NCI-H2196 treated with DMSO at 0.1 percent for 48 hours (cell line): Measurements from ENCODE around the gene TPSD1.
"Not testable (repeated sequence)": the region's sequence is repeated elsewhere in the genome, so short reads cannot be mapped to it uniquely, and the experiment has no call there.

Experiments used
- DNase-seq: peaks from one replicate; lab custom pipeline; 2025; ENCODE audit not compliant: unreplicated experiment; lab: John Stamatoyannopoulos, UW

Gene TPSD1

DNA sequence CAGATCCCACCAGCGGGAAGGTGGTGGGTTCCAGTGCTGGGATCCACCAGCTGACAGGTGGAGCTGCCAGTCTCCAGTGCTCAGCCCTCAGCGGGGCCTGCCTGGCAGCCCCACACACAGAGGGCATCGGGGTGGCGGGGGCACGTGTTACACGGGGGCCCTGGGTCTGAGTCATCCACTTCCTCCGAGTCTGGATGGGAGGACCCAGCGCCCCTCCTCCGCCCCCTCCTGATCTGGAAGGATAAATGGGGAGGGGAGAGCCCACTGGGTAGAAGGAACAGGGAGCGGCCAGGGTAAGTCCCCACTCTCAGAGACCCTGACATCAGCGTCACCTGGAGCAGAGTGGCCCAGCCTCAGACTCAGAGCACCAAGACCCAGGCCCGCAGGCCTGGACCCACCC lies 15.4 kb upstream of the TPSD1 start, which contains the start of gene TPSAB1:
Gene TPSAB1, plus strand, starts transcription at position 270 of the 400 bp plus-strand sequence. CDS start 234 bp downstream, outside the sequence.
- not testable (repeated sequence) for DNase-seq

DNA sequence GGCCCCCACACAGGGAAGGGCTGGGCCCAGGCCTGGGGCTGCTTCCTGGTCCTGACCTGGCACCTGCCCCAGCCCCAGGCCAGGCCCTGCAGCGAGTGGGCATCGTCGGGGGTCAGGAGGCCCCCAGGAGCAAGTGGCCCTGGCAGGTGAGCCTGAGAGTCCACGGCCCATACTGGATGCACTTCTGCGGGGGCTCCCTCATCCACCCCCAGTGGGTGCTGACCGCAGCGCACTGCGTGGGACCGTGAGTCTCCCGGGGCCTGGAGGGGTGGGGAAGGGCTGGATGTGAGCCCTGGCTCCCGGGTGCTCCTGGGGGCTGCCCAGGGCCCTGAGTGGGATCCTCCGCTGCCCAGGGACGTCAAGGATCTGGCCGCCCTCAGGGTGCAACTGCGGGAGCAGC lies 14.8 kb upstream of the TPSD1 start:
- not testable (repeated sequence) for DNase-seq

DNA sequence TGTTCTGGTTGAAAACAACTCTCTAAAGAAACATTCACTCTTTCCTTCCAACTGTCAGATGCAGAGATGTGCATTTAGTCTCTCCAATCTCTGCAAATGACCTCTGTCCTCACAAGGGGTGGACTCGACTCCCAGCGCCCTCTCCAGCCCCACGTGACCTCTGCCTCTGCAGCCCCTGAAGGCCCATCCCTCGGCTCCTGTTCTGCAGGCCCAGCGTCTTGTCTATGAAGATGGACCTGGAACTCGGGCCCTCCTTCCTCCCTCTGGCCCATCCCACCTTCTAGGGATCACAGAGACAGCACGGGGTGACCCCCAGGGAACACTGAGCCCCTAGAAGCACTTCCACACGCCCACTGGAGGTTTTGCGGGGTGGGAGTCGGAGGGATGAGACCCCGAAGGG lies 12.5 kb upstream of the TPSD1 start:
- not testable (repeated sequence) for DNase-seq

DNA sequence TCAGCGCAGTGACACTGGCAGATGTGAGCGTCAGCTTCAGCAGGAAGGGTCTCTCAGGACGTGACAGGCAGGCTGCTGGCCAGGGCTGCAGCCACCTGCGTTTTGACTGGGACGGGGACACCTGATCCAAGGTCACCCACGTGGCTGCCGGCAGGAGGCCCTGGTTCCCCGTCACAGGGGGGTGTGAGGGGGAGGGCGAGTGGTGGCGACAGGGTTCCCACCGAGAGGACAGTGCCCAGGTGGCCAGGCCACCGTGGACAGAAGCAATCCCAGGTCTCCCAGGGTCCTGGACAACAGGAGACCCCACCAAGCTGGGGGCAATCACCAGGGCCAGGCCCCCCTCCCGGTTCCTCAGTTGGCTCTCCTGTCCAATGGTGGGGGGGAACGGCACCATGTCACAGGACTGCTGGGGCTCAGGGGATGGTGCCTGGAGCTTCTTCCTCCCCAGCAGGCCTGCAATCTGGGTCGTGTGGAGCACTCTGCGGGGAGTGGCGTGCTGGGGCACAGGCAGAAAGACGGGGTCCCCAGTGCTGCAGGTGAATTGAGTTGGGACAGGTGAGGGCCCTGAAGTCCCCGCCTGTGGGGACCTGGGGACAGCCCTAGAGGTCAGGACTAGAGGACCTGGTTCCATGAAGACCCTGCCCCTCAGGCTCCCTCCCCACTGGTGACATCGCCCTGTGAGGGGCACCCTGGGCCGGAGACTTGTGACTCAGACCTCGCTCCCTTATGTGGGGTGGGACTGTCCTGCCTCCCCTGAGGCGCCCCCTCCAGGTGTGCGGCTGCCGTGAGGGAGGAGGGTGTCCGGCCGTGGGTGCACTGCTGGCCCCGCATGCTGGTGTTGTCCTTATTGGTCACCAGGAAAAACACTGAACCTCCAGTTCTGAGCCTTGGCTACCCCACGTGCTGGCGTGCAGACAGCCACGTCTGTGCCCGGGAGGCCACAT lies 11.7 kb upstream of the TPSD1 start:
- not testable (repeated sequence) for DNase-seq

DNA sequence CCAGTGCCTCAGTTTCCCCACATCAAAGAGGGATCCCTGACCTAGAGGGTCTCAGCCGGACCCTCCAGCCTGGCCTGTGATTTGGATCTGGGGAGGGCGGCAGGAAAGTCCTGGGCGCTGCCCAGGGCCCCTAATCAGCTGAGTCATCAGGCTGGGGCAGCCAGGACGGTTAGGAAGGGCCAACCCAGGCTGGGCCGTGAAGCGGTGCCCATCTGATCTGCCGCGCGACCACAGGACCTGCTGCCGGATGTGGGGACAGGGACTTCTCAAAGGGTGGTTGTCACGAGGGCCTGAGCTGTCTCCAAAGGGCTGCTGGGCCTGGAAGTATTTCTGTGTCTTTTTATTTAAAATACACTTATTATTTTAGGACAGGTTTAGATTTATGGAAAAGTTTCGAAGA lies 11.0 kb upstream of the TPSD1 start:
- no peak for DNase-seq

DNA sequence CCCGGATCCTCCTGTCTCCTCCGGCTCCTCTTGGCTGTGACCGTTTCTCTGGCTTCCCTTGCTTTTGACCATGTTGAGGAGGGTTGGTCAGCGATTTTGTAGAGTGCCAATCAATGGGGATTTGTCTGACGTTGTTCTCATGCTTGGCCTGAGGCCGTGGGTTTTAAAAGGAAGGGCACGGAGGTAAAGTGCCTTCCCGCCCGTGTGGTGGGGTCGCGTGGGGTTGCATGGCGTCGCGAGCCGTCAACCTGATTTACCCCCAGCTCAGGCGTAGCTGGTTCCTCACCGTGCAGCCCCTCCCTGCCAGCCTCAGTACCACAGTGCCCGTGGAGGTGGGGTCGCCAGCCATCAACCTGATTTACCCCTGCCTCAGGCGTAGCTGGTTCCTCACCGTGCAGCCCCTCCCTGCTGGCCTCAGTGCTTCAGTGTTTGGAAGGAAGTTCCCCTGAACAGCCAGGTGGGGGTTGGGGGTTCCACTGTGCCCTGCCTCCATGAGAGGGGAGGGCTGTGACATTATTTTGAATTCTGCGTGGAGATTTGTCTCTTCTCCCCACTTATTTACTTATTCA lies 10.3 kb upstream of the TPSD1 start:
- DNase-seq: no peak

DNA sequence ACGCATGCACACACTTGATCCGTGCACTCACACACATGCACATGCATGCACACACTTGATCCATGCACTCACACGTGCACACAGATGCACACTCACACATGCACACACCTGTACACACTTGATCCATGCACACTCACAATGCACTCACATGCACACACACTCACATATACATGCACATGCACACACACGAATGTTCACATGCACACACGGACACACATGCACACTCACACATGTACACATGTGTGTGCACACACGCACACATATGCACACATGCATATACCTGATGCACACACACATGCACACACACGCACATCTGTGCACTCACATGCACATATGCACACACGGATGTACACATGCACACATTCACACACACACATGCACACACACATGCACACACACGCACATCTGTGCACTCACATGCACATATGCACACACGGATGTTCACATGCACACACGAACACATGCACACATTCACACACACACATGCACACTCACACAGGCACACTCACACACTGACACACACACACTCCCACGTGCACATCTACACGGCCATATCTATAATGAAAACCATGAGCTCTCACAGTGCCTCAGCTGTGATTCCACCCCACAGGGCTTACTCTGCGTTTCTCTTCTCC lies 7.8 kb upstream of the TPSD1 start:
- DNase-seq: not testable (repeated sequence)

DNA sequence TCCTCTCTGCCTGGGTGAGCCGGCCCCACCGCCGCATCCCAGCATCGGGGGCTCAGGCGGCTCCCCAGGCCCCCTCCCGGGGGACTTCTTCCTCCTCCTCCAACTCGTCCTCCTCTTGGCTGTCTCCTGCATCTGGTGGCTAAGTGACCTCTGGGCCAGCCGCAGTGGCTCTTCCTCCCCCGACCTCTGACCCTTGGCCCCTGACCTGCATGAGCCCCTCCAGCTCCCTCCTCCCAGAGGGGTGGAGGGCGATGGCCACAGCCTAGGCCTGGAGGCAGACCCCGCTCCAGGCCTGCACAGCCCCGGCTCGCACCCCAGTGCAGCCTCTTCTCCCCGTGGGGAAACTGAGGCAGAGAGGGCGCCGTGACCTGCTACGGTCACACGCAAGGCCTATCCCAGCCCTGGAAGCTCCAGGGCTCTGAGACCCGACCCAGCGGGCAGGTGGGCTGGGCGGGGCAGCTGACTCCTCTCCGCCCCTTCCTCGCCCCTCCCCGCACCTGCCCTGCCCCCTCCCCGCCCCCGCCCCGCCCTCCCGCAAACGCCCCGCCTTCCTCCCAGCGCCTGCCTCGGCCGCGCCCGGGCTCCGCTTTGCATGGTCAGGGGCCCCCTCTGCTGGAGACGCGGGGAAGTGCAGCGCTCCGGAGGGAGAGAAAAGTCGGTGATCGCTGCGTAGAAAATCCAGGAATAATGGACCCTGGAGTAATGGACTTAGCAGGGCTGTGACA lies 6.7 kb upstream of the TPSD1 start:
- not testable (repeated sequence) for DNase-seq

DNA sequence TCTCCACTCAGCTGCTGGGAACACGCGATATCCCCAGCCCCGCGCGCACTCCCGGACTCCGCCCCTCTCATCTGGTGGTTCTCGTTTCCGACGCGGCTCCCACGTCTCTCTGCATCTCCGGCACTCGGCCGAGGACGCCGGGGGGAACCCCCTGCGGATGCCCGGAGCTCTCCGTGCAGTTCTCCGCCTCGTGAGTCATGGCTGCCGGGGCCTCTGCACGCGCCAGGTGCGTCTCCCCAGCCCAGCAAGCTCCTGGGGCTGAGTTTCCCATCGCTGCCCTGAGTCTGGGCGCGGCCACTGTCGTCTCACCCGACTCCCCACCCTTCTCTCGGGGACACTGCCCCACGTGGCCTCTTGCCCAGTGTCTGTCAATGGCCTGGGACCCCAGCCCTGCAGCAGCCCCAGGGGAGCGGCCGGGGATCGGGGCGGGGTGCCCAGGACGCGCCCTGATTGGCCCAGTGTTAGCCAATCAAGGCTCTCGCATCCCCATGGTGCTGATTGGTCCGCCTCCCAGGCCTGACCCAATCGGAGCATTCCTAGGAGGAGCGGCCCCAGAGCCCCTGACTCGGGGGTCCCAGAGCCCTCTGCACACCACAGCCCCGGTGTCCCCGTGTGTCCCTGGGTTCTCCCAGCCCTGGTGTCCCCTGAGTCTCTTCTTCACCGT lies 2.0 kb upstream of the TPSD1 start:
- DNase-seq: not testable (repeated sequence)

DNA sequence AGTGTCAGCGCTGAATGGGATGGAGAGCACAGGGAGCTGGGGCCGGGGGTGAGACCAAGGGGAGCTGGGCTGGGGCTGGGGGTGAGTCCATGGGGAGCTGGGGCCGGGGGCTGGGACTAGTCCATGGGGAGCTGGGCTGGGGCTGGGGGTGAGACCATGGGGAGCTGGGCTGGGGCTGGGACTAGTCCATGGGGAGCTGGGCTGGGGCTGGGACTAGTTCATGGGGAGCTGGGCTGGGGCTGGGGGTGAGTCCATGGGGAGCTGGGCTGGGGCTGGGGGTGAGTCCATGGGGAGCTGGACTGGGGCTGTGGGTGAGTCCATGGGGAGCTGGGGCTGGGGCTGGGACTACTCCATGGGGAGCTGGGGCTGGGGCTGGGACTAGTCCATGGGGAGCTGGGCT lies 1.0 kb upstream of the TPSD1 start:
- DNase-seq: not testable (repeated sequence)

DNA sequence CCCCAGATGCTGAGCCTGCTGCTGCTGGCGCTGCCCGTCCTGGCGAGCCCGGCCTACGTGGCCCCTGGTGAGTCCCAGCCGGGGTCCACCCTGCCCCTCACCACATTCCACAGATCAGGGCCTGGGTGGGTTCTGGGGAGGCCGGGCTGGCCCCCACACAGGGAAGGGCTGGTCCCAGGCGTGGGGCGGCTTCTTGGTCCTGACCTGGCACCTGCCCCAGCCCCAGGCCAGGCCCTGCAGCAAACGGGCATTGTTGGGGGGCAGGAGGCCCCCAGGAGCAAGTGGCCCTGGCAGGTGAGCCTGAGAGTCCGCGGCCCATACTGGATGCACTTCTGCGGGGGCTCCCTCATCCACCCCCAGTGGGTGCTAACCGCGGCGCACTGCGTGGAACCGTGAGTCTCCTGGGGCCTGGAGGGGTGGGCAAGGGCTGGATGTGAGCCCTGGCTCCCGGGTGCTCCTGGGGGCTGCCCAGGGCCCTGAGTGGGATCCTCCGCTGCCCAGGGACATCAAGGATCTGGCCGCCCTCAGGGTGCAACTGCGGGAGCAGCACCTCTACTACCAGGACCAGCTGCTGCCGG lies 516 bp downstream of the TPSD1 start:
- DNase-seq: not testable (repeated sequence)

DNA sequence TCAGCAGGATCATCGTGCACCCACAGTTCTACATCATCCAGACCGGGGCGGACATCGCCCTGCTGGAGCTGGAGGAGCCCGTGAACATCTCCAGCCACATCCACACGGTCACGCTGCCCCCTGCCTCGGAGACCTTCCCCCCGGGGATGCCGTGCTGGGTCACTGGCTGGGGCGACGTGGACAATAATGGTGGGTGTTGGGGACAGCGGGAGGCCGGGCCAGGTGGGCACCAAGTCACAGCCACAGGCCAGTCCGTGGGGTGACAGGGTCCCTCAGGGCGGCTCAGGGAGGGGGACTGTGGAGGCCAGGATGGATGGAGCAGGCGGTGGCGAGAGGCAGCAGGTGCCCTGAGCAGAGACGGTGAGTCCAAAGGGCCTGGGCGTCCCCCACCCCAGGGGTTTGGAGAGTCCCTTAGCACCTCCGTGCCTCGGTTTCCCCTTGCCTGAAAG lies 1.0 kb downstream of the TPSD1 start:
- DNase-seq: no peak

DNA sequence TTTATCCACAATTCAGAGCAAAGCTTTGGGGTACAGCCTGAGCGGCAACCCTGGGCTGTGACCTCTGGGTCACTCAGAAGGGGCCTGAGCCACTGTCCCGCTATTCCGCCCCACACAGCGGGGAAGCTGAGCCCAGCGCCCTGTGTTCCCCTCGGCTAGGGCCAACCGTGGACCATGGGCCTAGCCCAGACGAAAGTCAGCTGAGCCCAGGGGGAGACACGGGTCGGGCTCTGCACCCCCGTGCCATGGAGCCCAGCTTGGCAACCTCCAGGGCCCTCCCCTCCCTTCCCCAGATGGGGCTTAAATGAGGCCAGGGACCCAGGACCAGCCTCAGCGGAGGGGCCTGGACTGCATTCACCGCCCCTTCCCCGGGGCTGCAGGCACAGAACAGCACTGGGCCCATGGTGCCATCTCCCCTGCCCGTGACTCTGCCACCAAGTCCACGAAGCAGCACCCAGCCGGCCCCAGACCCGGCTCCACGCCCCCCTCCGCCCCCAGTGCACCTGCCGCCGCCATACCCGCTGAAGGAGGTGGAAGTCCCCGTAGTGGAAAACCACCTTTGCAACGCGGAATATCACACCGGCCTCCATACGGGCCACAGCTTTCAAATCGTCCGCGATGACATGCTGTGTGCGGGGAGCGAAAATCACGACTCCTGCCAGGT lies 1.8 kb downstream of the TPSD1 start:
- no peak for DNase-seq

DNA sequence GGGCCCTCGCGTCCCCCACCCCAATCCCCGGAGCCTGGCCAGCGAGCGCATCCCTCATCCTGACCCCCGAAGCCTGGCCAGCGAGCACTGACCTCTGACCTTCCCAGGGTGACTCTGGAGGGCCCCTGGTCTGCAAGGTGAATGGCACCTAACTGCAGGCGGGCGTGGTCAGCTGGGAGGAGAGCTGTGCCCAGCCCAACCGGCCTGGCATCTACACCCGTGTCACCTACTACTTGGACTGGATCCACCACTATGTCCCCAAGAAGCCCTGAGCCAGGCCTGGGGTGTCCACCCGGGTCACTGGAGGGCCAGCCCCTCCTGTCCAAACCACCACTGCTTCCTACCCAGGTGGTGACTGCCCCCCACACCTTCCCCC lies 2.3 kb downstream of the TPSD1 start:
- no peak for DNase-seq

DNA sequence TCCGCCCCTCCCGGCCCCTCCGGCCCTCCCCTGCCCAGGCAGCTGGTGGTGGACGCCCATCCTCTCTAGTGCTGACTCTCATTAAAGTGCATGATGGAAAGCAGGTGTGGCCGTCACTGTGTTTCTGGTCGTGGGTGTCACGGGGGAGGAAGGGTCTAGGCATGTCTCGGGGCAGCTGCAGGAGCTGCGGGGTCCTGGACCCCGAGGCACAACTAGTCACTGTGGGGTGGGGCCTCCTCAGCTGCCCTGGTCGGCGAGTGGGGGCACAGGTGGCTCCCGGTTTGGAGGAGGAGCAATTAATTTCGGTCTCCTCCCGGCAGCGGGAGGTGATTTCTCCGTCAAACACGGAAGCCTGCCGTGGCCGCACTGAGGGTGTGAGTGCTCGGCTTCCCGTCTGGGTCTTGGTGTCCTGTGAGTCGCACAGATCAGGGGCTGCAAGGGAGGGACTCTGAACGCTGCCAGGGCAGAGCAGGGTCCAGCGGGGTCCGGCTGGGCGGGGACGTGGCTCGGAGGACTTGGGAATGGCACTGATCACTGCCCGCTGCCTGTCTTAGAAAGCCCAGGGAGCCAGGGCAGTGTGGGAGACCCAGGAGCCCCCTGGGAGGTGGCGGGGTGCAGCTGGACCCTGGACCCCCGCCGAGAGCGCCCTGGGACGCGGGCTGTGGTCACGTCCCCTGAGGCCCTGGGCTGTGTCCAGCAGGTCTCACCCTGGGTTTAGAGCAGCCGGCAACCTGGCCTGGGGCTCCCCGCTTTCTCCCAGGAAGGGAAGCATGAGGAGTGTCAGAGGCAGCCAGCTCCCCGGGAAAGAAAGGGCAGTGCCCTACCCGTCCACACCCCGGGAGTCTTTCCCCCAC lies 3.3 kb downstream of the TPSD1 start:
- DNase-seq: no peak

DNA sequence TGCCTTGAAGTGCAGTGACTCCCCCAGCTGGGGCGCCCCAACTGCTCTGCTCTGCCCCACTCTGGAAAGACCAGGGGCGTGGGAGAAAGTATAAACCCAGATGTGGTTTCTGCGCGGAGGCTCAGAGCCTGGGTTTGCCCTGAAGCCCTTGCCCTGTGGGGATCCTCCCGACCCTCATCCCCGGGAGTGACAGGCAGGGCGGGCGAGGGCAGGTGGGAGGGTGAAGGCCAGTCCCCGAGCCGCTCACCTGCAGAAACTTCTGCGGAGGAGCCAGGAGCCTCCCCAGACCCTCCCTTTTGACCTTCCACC lies 3.8 kb downstream of the TPSD1 start:
- DNase-seq: no peak

DNA sequence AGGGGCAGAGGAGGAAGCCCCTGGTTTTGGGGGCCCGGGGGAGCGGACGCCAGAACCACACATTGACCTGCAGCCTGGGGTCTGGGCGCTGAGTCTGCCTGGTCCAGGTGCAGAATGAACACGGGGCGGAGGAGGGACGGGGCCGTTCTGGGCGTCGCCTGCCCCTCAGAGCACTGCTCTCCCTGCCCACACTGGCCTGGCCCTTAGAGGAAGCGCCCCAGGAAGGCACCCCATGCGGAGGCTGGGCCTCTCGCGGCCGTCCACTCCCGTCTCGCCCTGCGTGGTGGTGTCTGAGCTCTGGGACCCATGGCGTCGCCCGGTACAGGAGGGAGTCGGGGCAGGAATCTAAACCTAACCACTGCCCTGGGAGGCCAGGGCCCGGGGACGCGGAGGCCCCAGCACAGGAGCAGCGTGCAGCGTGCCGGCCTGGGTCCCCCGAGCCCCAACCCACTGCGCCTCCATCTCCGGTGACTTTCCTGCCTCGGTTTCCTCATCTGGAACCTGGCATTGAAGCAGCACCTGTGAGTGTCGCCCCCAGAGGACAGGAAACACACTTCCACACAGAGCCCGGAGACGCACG lies 4.3 kb downstream of the TPSD1 start:
- no peak for DNase-seq

DNA sequence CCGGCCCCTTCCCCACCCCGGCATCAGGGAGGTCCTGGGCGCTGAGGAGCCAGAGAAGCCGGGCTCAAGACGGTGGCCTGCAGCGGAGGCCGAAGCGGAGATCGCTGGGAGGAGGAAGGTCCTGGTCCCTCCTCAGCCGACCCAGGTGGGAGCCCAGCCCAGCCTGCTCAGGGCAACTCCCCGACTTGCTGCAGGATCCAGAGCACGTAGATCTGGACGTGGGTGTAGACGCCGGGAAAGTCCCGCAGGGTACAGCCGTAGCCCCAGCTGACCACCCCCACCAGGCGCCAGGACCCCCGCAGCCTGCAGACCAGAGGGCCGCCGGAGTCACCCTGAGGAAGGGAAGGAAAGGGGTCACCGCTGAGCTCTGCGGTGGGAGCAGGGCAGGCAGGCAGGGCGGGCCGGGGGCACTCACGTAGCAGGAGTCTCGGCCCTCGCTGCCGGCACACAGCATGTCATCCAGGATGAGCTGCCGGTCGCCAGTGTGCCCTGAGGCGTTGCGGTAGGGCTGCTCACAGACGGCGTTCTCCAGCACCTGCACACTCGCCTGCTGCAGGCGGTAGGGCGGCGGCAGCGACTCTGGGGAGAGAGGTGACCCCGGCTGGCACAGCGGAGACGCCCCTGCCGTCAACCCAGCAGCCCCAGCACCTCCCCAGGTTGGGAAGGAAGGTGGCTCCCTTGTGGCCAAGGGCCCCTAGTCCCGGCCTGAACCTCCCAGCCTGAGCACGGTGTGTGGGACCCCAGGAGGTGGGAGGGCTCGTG lies 5.4 kb downstream of the TPSD1 start:
- no peak for DNase-seq
